GM12864 (cell line): ENCODE results near the gene HOXB13.

Experiments
- DNase-seq: peaks from one replicate; pipeline ENCODE4 v3.0.0-alpha.2; 2011; ENCODE audit warnings: low read depth
- H3K4me3 ChIP-seq: 2 replicates; pipeline ENCODE4 v1.5.1; 2011; ENCODE audit warnings: mild to moderate bottlenecking, low read depth, low read length, control low read depth
- CTCF ChIP-seq: IDR thresholded peaks from 2 replicates; pipeline ENCODE4 v1.5.1; 2011; ENCODE audit warnings: low read depth, mild to moderate bottlenecking, moderate library complexity, low read length, control low read depth, inconsistent platforms; ENCODE audit errors: missing control alignments

HOXB13 gene

GRCh38 chr17:48676963-48677558 lies 51.5 kb downstream of the HOXB13 start:
- peak; percentile 7 for TF ChIP-seq CTCF
- H3K4me3 ChIP-seq, result no peak overlapping the region
- DNase-seq, result no peak
